CD4-positive, alpha-beta T cell treated with Interleukin-17A for 1 hour (primary cell): ENCODE measurements around the gene GRK3.

ENCODE experiments used
- DNase-seq: peaks from one replicate; pipeline ENCODE4 v3.0.0-alpha.2; 2020

Gene GRK3

GRCh38 chr22:25764270-25765015 is 200.0 kb downstream of the GRK3 start:
- no peak for DNase-seq

GRCh38 chr22:25765016-25765367 is 200.5 kb downstream of the GRK3 start:
- no peak for DNase-seq

- DNase-seq, result no peak
These were observed 201.3 kb downstream of the GRK3 start for GRCh38 chr22:25765801-25766200.

- DNase-seq, result no peak
These were observed 201.9 kb downstream of the GRK3 start for GRCh38 chr22:25766418-25766817.

- DNase-seq, result no peak
These were observed 205.9 kb downstream of the GRK3 start for GRCh38 chr22:25770333-25770732.

GRCh38 chr22:25772288-25772687 is 207.8 kb downstream of the GRK3 start:
- DNase-seq, result no peak

- no peak for DNase-seq
These were observed 210.1 kb downstream of the GRK3 start for GRCh38 chr22:25774575-25775026.

- no peak for DNase-seq
These were observed 211.1 kb downstream of the GRK3 start for GRCh38 chr22:25775531-25775930.

- DNase-seq, result no peak
These were observed 212.9 kb downstream of the GRK3 start for GRCh38 chr22:25777411-25777810.

GRCh38 chr22:25777870-25778269 is 213.4 kb downstream of the GRK3 start:
- no peak for DNase-seq
